Muscle of leg (tissue), 11 donors: Measurements from ENCODE around the gene NREP. TPM values are rescaled to one million over a fixed set of nuclear protein-coding genes. Genes with fewer than 3 reads are reported as not detected.

Source experiments
- DNase-seq: peaks from one replicate; pipeline ENCODE4 v3.0.0; 2013
- H3K27ac ChIP-seq: one replicate; pipeline ENCODE4 v1.5.1; 2013; ENCODE audit warnings: mild to moderate bottlenecking, low read length, control low read depth
- H3K27me3 ChIP-seq: one replicate; pipeline ENCODE4 v1.6.1; 2013; ENCODE audit warnings: low read length; ENCODE audit not compliant: control insufficient read depth, insufficient read depth
- H3K36me3 ChIP-seq: one replicate; pipeline ENCODE4 v1.6.1; 2013; ENCODE audit warnings: low read length; ENCODE audit not compliant: control insufficient read depth, insufficient read depth
- H3K4me1 ChIP-seq: one replicate; pipeline ENCODE4 v1.6.1; 2013; ENCODE audit warnings: low read length; ENCODE audit not compliant: control insufficient read depth, insufficient read depth
- H3K4me3 ChIP-seq: one replicate; pipeline ENCODE4 v1.5.1; 2013; ENCODE audit warnings: low read length, control low read depth
- H3K9me3 ChIP-seq: replicated peaks from 2 replicates; pipeline ENCODE4 v1.6.1; 2013; ENCODE audit warnings: low read depth, low read length; ENCODE audit not compliant: control insufficient read depth
- WGBS: methylation state at CpG from one replicate; pipeline ENCODE4 v1.1.5; 2013; ENCODE audit warnings: missing lambda C conversion rate; ENCODE audit not compliant: insufficient coverage; 5-methylcytosine and 5-hydroxymethylcytosine counted together
- polyA plus RNA-seq, 8 donors: library from polyadenylated mRNA; unstranded; fragments of 120-200 nt; gene quantifications; one replicate each; pipeline versions ENCODE4 v1.2.1 to v1.2.3, GENCODE V29; 2013; ENCODE audit warnings: inconsistent platforms in 1 of 8, low replicate concordance in 1 of 8; ENCODE audit not compliant: insufficient read length in 8 of 8, insufficient read depth in 1 of 8
- total RNA-seq: library from RNA; stranded (reverse); fragments of 120-200 nt; gene quantifications from one replicate; pipeline ENCODE4 v1.2.4, GENCODE V29; 2013

The NREP gene
- total and polyA plus RNA-seq, 9 donors: 230 to 393 (median 338) TPM

DNA sequence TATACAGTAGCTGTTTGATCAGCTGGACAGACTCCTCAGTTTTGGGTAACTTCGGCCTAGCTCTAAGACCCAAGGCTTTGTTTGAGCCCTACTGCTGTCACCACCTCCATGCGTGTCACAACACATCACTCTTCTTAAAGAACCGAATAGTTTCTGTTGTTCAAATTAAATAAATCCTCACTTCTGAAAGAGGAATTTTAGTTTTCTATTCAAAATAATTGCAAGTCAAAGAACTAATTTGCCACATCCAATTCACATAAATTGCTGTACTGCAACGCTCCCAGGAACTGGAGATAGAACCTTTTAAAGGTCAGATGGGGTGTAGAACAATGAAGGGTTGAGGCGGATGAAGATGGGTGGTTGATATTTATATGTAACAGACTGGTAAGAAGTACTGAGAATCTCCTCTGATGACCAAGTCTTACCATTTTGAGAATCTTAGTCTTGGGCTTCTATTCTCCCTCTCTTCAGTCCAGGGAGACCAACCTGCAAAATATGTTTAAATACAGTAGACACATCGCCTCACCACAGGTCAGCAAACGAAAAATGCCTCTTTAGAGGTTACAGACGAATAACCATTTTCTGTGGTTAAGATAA is 1.6 kb downstream of the NREP start:
- no peaks in the 10 kb centered on the region for H3K27me3 ChIP-seq
- H3K4me1 ChIP-seq: no peaks in the 10 kb centered on the region
- H3K9me3 ChIP-seq: no peaks in the 10 kb centered on the region
- WGBS: no CpG with 5 or more reads among the region's 8 CpGs
- peak overlapping the region; percentile 82 for H3K4me3 ChIP-seq
- H3K27ac ChIP-seq: peak overlapping the region; percentile 98
- DNase-seq: peak; percentile 47
- H3K36me3 ChIP-seq: peaks cover 5% of the 10 kb centered on the region

DNA sequence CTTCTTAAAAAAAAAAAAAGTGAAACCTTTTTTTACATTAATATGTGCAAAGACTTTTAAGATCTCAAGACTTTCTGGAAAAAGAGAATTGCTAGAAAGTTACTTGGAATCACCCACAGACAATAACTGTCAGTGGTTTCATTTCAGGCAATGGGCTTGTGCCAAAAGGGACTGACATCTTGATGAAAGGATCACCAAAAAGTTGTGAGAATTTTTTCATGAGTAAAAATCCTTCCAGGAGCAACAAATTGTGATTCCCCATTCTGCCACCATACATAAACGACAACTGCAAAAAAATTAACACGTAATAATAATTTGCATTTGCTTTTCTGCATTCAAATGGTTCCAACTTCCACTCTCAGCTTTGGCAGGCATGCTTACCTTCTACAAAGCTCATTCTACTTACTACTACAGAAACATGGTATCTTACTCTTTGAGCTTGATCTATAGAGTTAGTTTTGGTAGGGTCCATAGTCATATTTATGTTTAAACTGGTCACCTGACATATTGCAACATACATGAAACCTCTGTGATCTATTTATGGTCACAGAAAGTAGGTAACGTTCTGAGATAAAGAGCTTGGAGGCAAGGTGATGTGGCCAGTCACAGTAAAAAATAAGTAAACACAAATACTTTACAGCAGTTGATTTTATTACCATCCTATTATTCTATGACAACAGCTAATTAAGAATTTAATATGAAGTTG is 3.0 kb downstream of the NREP start:
- Histone ChIP-seq H3K9me3 (no peaks in the 10 kb centered on the region), H3K4me1 (peaks cover 5% of the 10 kb centered on the region), H3K27ac (no peak overlapping the region), H3K27me3 (no peaks in the 10 kb centered on the region), H3K4me3 (no peak overlapping the region), H3K36me3 (peaks cover 13% of the 10 kb centered on the region)
- no CpG with 5 or more reads among the region's 3 CpGs for WGBS
- no peak for DNase-seq

DNA sequence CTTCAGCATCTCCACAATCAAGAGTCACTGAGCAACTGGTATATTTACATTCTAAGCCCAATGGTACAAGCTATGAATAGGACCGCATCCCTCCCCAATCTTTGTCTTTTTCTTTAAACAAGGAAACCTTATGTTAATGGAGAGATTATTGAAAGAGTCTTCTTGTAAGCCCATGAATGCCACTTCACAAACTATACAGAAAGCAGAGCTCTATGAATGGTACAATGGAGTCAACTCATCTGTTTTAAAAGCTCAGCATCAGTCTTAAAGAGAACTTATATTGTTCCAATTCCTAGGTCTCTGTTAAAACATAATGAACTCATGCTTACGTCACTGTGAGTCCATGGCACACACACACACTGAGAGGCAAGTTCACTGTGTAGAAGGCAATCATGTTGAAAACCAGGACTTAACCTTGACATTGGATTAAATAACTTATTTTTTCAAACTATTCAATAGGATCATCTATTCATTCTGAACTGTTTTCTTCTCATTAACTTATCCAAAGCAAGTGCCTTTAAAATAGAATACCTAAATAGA is 4.5 kb downstream of the NREP start:
- no peaks in the 10 kb centered on the region for H3K9me3 ChIP-seq
- no peak overlapping the region for H3K4me3 ChIP-seq
- DNase-seq: no peak
- H3K27ac ChIP-seq: no peak overlapping the region
- peaks cover 19% of the 10 kb centered on the region for H3K36me3 ChIP-seq
- no peaks in the 10 kb centered on the region for H3K27me3 ChIP-seq
- WGBS: no CpG with 5 or more reads among the region's 2 CpGs
- peaks cover 5% of the 10 kb centered on the region for H3K4me1 ChIP-seq

DNA sequence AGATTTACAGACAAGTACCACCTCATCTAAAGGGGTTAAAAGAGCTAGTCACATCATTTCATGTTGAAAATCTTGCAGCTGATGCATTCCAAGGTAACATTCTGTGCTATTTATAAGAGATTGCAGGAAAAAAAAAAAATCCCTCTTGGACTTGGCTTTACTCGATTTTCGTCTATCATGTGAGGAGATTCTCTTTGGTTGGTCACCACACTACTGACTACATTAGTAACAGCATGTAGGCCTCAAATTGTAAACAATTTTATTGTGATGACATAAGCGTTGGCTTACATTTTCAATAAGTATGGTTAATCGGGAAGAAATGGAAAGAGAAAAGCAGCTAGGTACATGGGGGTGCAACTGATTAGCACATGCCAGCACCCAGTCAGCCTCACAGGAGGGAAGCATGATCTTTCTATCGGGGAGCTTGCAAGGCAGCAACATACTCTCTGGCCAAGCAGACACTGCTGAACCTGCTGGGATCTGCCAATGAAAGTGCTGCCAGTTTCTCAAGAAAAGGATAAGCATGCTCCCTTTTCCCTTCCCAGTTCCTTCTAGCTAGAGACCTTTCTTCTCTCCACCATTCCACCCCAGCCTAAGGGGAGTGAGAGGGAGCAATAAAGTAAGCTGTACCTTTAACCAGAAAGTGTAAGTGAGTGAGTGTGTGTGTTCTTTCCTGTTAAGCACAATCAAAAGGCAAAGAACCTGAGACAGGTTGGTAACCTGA is 7.5 kb downstream of the NREP start:
- Histone ChIP-seq H3K4me3 (no peak overlapping the region), H3K27me3 (no peaks in the 10 kb centered on the region), H3K36me3 (peaks cover 21% of the 10 kb centered on the region), H3K4me1 (peaks cover 8% of the 10 kb centered on the region), H3K9me3 (no peaks in the 10 kb centered on the region), H3K27ac (no peak overlapping the region)
- WGBS: 74% methylated on average over 3 of the region's 5 CpGs
- no peak for DNase-seq

DNA sequence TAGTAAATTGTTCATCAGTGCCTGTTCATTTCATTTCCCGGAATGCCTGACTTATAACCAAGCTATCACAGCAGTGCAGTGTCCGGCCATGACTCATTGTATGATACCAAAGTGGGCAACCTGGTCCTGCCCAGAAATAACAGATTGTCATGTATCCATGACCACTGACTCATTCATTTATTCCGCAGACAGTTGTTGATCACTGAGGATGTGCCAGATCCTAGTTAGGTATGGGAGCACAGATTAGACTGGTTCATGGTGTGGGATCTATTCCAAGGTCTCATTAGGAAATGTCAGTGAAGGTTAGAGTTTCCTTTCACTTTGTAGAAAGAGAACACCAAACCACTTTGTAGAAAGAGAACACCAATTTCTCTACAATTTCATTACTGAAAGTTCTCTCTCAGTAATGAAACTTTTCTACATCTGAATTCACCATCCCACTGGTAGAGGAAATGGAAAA is 8.7 kb downstream of the NREP start:
- Histone ChIP-seq H3K9me3 (no peaks in the 10 kb centered on the region), H3K36me3 (peaks cover 21% of the 10 kb centered on the region), H3K4me3 (no peak overlapping the region), H3K27me3 (no peaks in the 10 kb centered on the region), H3K4me1 (peaks cover 10% of the 10 kb centered on the region), H3K27ac (no peak overlapping the region)
- WGBS: 76% methylated on average over 2 of the region's 3 CpGs
- no peak for DNase-seq

DNA sequence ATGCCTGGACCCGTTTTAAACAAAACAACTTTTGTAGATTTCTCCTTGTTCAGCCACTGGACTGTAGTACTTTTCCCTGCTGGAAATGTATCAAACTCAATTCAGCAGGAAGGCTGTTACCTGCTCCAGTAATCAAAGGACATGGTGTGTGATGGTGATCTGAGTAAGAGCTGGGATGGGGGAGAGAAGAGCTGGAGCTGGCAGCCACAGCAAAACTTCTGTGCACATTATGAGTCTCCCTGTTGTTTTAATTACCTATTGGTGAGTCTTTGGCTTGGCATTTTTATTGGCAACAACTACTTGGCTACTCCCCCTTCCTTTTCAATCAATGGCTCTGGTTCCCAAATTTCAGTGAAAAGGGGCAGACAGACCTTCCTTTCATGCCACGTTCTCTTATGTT is 9.7 kb downstream of the NREP start:
- Histone ChIP-seq H3K9me3 (no peaks in the 10 kb centered on the region), H3K4me3 (no peak overlapping the region), H3K36me3 (peaks cover 19% of the 10 kb centered on the region), H3K27me3 (no peaks in the 10 kb centered on the region), H3K4me1 (peaks cover 14% of the 10 kb centered on the region), H3K27ac (no peak overlapping the region)
- no CpG with 5 or more reads among the region's 2 CpGs for WGBS
- DNase-seq: no peak

DNA sequence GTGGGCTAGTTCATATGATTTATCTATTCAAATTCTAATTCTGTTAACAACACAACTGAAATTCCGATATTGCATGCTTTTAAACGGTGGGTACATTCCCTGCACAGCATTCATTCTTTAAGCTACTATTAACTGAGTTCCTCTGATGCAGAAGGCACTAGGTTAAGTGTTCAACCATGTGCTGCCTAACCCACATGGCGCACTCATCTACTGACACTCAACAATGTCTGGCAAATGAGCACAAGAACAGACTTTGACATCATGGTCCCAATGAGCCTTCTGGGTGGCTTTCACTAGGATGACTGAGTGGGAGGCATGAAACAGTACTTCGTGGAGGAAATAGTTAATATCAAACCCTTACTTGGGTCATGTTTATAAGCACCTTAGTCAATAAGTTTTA is 10.2 kb downstream of the NREP start:
- Histone ChIP-seq H3K27ac (no peak overlapping the region), H3K4me3 (no peak overlapping the region), H3K9me3 (no peaks in the 10 kb centered on the region), H3K36me3 (peaks cover 16% of the 10 kb centered on the region), H3K27me3 (no peaks in the 10 kb centered on the region), H3K4me1 (peaks cover 20% of the 10 kb centered on the region)
- no CpG with 5 or more reads among the region's 4 CpGs for WGBS
- no peak for DNase-seq

DNA sequence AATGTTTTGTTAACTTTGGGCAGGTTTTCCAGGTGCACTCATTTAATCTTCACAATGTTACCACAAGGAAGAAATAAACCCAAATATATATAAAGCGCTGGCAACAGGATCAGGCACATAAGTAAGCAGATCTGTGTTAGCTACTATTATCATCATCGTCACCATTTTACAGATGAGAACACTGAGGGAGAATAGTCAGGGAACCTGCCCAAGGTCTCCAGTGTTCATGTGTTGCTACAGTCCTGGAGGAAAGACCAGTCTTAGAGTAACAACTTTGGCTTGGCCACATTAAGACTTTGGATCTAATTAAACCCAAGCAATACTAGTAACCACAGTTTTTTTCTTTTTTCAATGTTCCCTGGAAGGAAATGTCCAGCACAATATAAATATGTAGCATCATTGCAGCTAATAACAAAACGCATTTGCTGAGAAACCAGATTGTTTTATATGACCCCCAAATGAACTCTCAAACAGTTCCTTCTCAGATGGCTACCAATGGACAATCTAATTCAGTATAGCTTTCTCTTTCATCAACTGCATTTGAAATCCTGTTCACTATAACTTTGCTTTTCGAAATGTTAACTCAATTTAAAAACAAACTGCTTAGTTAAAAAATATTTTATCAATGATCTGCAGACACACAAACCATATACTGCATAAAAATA is 11.8 kb downstream of the NREP start:
- WGBS: 75% methylated on average over 2 of the region's 4 CpGs
- H3K4me1 ChIP-seq: peaks cover 26% of the 10 kb centered on the region
- no peak for DNase-seq
- H3K4me3 ChIP-seq: no peak overlapping the region
- H3K27me3 ChIP-seq: no peaks in the 10 kb centered on the region
- peak overlapping the region; percentile 87 for H3K27ac ChIP-seq
- H3K36me3 ChIP-seq: peaks cover 16% of the 10 kb centered on the region
- no peaks in the 10 kb centered on the region for H3K9me3 ChIP-seq

DNA sequence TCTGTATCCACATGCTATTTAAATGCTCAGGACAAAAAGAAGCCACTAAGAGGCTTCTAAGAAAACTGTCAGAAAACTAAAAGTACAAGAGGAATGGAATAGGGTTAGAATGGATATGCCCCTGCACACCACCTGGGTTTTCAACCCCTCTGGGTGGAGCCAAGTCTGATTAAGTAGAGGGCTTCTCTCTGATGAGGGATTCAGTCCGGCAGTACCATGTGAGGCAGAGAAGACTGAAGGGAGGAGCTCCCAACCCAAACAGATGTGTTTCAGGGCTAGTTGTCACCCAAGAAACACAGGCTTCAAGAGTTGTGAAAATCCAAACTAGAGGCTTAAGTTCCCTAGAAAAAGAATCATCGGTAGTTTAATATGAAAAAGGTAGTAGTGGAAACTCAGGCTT is 12.5 kb downstream of the NREP start:
- WGBS: no CpG with 5 or more reads among the region's 2 CpGs
- no peaks in the 10 kb centered on the region for H3K9me3 ChIP-seq
- peak overlapping the region; percentile 87 for H3K27ac ChIP-seq
- peaks cover 10% of the 10 kb centered on the region for H3K36me3 ChIP-seq
- peaks cover 22% of the 10 kb centered on the region for H3K4me1 ChIP-seq
- no peaks in the 10 kb centered on the region for H3K27me3 ChIP-seq
- no peak for DNase-seq
- no peak overlapping the region for H3K4me3 ChIP-seq

DNA sequence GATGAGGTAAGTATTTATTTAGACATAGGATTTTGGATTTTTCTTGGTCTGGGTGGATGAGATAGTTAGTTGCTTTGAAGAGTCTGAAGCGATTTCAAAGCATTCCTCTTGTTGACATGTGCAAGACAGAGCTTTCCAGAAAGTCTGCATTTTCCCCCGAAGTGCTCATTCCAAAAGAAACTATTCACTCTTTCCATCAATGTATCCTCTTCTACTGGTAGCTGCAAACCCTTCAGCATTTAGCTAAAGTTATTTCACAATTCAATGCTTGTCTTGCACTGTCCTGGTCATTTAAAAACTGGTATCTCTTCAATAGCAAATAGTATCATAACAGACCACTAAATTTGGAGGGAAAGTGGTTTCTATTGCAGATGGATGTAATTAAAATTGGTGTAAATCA is 13.0 kb downstream of the NREP start:
- Histone ChIP-seq H3K4me1 (peaks cover 25% of the 10 kb centered on the region), H3K9me3 (no peaks in the 10 kb centered on the region), H3K27ac (peak overlapping the region; percentile 87), H3K4me3 (no peak overlapping the region), H3K27me3 (no peaks in the 10 kb centered on the region), H3K36me3 (peaks cover 11% of the 10 kb centered on the region)
- WGBS: 36% methylated on average over 2 of the region's 2 CpGs
- peak; percentile 93 for DNase-seq
